ENCODE measurements around the gene RCAN2.

The RCAN2 gene

GRCh38 chr6:46320505-46320904, 170.7 kb downstream of the RCAN2 start:
- TF ChIP-seq CTCF (IDR thresholded peaks at IDR 0.05; ENCODE audit: insufficient read depth, low read length): no peak
- no peak for TF ChIP-seq POLR2AphosphoS5 (IDR thresholded peaks at IDR 0.05; ENCODE audit: low read depth)
- no peak for TF ChIP-seq GABPA (IDR thresholded peaks at IDR 0.05; ENCODE audit: low read depth)
- TF ChIP-seq SPI1 (IDR thresholded peaks at IDR 0.05; ENCODE audit: borderline replicate concordance, low read depth): no peak
- TF ChIP-seq, protein P1, sequence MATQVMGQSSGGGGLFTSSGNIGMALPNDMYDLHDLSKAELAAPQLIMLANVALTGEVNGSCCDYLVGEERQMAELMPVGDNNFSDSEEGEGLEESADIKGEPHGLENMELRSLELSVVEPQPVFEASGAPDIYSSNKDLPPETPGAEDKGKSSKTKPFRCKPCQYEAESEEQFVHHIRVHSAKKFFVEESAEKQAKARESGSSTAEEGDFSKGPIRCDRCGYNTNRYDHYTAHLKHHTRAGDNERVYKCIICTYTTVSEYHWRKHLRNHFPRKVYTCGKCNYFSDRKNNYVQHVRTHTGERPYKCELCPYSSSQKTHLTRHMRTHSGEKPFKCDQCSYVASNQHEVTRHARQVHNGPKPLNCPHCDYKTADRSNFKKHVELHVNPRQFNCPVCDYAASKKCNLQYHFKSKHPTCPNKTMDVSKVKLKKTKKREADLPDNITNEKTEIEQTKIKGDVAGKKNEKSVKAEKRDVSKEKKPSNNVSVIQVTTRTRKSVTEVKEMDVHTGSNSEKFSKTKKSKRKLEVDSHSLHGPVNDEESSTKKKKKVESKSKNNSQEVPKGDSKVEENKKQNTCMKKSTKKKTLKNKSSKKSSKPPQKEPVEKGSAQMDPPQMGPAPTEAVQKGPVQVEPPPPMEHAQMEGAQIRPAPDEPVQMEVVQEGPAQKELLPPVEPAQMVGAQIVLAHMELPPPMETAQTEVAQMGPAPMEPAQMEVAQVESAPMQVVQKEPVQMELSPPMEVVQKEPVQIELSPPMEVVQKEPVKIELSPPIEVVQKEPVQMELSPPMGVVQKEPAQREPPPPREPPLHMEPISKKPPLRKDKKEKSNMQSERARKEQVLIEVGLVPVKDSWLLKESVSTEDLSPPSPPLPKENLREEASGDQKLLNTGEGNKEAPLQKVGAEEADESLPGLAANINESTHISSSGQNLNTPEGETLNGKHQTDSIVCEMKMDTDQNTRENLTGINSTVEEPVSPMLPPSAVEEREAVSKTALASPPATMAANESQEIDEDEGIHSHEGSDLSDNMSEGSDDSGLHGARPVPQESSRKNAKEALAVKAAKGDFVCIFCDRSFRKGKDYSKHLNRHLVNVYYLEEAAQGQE (IDR thresholded peaks at IDR 0.05; ENCODE audit: insufficient replicate concordance, low read depth): no peak
- DNase-seq (ENCODE audit: low read depth in 1 of 2, low spot score in 1 of 2): no peak

DNA sequence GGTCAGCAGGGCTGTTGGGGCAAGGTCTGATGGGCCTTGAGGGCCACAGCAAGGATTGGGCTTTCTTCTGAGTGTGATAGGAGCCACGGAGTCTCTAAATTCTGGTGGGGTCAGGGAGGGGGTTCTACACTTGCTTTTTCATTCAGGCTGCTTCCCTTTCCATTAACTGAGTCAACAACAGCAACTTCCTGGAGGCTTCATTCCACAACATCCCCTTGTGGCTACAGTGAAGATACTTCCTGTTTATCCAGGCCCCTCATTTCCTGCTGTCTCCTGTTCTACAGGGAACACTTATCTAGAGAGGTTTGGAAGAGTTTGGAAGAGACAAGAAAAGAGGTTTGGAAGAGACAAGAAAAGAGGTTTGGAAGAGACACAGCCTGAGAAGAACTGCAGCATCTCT, 175.7 kb downstream of the RCAN2 start:
- TF ChIP-seq SPI1 (IDR thresholded peaks at IDR 0.05; ENCODE audit: borderline replicate concordance, low read depth): no peak
- TF ChIP-seq, protein P1 (IDR thresholded peaks at IDR 0.05; ENCODE audit: insufficient replicate concordance, low read depth): no peak
- no peak for TF ChIP-seq POLR2AphosphoS5 (IDR thresholded peaks at IDR 0.05; ENCODE audit: low read depth)
- no peak for TF ChIP-seq CTCF (IDR thresholded peaks at IDR 0.05; ENCODE audit: insufficient read depth, low read length)
- no peak for TF ChIP-seq GABPA (IDR thresholded peaks at IDR 0.05; ENCODE audit: low read depth)
- no peak for DNase-seq (ENCODE audit: low read depth in 1 of 2, low spot score in 1 of 2)
- Histone ChIP-seq H3K27ac (replicated peaks) (no peak overlapping the region), H3K4me3 (replicated peaks; ENCODE audit: insufficient read depth, low read length) (no peak overlapping the region), H3K27me3 (ENCODE audit: insufficient read depth, poor library complexity, severe bottlenecking) (no peaks in the 10 kb centered on the region)

More at GRCh38 chr6:46320505-46320904, 170.7 kb downstream of the RCAN2 start:
- Histone ChIP-seq H3K4me3 (replicated peaks; ENCODE audit: insufficient read depth, low read length) (no peak overlapping the region), H3K27me3 (ENCODE audit: insufficient read depth, poor library complexity, severe bottlenecking) (no peaks in the 10 kb centered on the region), H3K27ac (replicated peaks) (no peak overlapping the region)

- Histone ChIP-seq H3K27ac (replicated peaks) (no peak overlapping the region), H3K4me3 (replicated peaks; ENCODE audit: insufficient read depth, low read length) (no peak overlapping the region), H3K27me3 (ENCODE audit: insufficient read depth, poor library complexity, severe bottlenecking) (no peaks in the 10 kb centered on the region)
- no peak for TF ChIP-seq GABPA (IDR thresholded peaks at IDR 0.05; ENCODE audit: low read depth)
- TF ChIP-seq, protein P1 (IDR thresholded peaks at IDR 0.05; ENCODE audit: insufficient replicate concordance, low read depth): no peak
- TF ChIP-seq SPI1 (IDR thresholded peaks at IDR 0.05; ENCODE audit: borderline replicate concordance, low read depth): no peak
- no peak for TF ChIP-seq CTCF (IDR thresholded peaks at IDR 0.05; ENCODE audit: insufficient read depth, low read length)
- TF ChIP-seq POLR2AphosphoS5 (IDR thresholded peaks at IDR 0.05; ENCODE audit: low read depth): no peak
- no peak for DNase-seq (ENCODE audit: low read depth in 1 of 2, low spot score in 1 of 2)
These were observed 178.6 kb downstream of the RCAN2 start for GRCh38 chr6:46312654-46313053.

Measured in HL-60 (cell line).